ELR (cell line): ENCODE data around the gene MAPKBP1.
"Not testable (repeated sequence)": the region's sequence is repeated elsewhere in the genome, so short reads cannot be mapped to it uniquely, and the experiment has no call there.

Experiments
- DNase-seq: peaks from one replicate; pipeline ENCODE4 v3.0.0-alpha.2; 2015; ENCODE audit warnings: low read depth

MAPKBP1 gene

GRCh38 chr15:41774062-41774881, at the start of gene MAPKBP1:
MAPKBP1 (plus strand) TSS chr15:41774484; CDS start chr15:41775276, 792 bp downstream.
- DNase-seq, result peak; percentile 97

GRCh38 chr15:41727143-41727542, 47.1 kb upstream of the MAPKBP1 start:
- no peak for DNase-seq

DNA sequence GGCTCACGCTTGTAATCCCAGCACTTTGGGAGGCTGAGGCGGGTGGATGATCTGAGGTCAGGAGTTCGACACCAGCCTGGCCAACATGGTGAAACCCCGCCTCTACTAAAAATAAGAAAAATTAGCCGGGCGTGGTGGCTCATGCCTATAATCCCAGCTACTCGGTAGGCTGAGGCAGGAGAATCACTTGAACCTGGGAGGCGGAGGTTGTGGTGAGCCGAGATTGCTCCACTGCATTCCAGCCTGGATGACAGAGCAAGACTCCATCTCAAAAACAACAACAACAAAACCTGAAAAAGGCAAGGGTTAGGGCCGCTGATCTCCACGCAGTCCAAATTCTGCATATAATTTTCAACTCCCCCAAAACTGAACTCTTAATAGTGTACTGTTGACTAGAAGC, 46.2 kb upstream of the MAPKBP1 start:
- not testable (repeated sequence) for DNase-seq

GRCh38 chr15:41730543-41730942, 43.7 kb upstream of the MAPKBP1 start:
- DNase-seq, result no peak

DNA sequence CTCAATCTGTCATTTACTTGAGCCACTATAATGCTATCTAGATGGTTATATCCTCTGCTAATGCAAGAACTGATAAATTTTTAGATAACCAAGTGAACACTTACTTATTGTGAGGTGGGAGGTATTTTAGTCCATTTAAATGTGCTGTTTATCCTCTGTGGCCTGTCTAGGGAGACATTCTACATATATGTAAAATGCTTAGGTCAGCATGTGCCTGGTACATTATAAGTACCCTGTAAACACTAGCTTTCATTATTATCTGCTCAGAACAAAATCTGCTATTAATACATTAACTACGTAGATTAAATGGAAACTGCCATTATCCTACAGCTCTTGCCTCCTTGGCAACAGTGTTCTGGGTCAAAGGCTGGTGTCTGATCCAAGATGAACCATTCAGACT, 41.8 kb upstream of the MAPKBP1 start:
- no peak for DNase-seq

DNA sequence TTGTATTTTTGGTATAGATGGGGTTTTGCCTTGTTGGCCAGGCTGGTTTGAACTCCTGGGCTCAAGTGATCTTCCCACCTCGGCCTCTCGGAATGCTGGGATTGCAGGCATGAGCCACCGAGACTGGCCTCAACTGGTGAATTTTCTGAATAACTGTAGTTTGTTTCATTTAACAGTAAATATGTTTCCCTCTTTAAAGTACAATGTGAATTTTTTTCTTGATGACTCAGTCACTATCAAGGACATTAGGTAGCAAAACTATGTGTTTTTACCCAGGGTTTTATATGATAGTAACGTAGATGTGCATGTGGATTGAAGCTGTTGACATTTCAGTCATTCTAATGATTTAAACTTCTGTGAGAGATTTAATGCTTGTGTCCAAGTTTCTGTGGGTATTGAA, 40.2 kb upstream of the MAPKBP1 start:
- DNase-seq, result no peak

GRCh38 chr15:41735046-41735445, 39.2 kb upstream of the MAPKBP1 start:
- DNase-seq, result no peak

DNA sequence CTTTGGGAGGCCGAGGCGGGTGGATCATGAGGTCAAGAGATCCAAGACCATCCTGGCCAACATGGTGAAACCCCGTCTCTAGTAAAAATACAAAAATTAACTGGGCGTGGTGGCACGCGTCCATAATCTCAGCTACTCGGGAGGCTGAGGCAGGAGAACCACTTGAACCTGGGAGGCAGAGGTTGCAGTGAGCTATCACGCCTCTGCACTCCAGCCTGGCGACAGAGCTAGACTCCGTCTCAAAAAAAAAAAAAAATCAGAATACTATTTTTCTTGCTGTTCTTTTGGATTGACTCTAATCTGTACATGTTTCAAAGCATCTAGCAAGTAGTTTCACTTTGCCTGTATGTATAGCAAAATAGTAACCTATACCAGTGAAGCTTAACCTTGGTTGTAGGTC, 38.8 kb upstream of the MAPKBP1 start:
- not testable (repeated sequence) for DNase-seq

GRCh38 chr15:41746802-41747201, 27.5 kb upstream of the MAPKBP1 start:
- peak; percentile 68 for DNase-seq

DNA sequence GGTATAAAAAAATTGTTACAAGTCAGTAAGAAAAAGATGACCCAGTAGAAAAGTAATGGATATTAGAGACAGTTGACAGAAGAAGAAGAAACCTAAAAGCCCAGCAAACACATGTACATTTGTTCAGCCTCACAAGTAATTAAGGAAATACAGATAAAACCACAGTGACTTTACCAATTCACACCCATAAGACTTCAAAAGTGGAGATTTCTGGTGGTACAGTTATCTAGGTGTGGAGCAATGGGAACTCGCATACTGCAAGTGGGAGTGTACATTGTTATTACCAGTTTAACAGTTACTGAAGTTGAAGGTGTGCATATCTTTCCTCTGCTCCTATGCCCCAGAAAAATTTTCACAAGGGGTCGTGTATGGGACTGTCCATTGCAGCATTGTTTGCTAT, 18.1 kb upstream of the MAPKBP1 start:
- no peak for DNase-seq

DNA sequence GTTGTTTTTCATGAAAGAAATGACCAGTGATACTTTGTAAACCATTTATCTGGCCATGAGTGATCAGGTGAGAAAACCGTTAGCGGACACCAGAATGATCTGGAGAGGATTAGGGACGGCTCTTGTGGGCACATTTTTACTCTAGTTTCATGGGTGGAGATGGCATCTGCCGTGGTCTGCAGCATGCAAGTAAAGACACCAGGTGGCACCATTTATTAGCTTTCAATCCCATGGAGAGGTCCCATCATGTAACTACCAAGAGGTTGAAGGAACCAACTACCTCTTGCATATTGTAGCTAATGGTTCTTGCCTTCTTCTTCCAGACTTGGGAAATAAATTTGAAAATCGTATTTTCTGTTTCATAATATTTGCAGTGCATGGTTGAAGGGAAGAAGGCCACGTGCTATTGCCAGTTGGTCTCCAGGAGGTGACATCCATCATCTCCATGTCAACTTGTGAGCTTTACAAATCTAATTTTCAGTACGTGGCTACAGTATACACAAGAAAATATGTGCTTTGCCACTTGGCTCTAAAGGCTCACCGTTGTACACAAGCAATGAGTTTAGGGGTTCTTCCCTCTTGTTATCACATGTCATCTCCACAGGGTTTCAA, 1.5 kb upstream of the MAPKBP1 start:
- DNase-seq, result peak; percentile 83

- DNase-seq, result no peak
Measured at GRCh38 chr15:41773332-41773728, 954 bp upstream of the MAPKBP1 start.

DNA sequence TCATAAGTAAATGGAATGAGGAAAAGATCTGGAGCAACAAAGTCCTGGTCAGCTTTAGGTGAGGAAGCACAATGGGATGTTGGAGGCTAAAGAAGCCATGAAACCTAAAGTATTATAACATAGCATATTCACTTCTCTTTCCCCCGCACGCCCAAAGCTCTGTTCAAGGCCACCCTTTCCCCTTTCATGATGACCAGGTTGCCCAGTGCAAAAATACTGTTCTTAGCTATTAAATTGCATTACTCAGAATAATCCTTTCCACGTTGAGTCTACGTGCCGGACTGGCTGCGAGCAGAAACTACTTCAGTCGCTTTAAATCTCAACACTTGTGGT, 589 bp upstream of the MAPKBP1 start:
- DNase-seq, result no peak

GRCh38 chr15:41774882-41775417, 666 bp downstream of the MAPKBP1 start:
- no peak for DNase-seq

DNA sequence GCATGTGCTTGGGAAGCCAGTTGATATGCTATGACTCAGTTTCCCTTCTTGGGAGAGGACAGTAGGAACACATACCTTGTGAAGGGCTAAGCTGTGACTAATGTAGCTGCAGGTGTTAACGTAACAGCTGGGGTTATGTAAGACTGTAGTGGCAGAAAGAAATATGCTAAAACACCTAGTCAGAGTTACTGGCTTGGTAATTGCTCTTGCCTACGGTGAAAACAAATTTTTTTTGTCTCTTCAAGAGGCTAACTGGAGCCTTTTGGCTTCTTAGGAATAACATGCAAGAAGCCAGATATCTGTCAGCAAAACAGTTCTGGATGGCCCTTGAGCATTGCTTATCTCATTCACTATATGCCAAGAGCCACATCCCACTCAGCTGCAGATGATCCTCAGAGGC, 1.4 kb downstream of the MAPKBP1 start:
- peak; percentile 37 for DNase-seq

DNA sequence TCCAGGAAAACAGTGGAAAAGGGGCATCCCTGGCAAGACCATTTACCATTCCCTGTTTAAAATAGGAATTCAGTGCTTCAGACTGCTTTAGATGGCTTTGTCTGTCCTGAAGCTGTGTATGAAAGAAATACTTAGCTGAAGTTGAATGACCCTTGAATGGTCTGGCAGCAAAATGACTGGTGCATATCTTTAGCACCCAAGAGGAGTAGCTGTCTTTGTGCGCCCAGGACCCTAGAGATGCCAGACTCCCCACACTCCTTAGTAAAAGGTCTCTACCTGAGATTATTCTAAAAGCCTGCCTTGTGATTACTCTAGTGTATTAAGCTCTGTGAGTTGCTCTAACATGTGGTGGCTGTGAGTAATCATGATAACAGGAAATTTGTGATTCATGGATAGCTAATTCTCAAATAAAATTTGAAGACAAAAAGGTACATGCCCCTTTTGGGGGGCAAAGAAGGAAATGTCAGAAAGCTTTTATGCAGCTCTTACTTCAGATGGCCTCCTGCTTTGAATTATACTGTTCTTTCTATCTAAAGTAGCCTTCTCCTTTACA, 3.2 kb downstream of the MAPKBP1 start:
- peak; percentile 80 for DNase-seq

- DNase-seq, result peak; percentile 38
Measured at GRCh38 chr15:41778521-41778920, 4.2 kb downstream of the MAPKBP1 start.

DNA sequence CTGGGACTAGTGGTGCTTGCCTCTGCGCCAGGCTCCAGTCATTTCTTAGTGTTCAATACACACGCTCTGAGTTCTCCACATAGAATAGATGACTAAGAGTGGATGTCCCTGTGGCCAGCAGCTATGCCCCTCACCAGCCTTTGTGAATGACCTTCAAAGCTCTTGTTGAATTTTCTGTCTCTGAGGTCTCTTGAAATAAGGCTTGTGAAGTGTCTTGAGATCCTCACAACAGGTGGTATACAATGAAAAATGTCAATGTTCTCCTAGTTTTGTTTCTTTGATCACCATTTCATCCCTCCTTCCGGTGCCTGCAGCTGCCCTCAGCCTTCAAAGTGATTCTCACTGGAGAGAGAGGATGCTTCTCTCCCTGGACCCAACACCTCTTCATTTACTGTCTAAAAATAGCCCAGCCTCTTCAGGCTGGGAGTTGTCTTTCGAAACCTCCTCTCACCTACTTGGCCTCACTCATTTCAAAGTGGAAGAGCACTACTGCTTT, 5.4 kb downstream of the MAPKBP1 start:
- peak; percentile 31 for DNase-seq

GRCh38 chr15:41780266-41780665, 6.0 kb downstream of the MAPKBP1 start:
- DNase-seq, result no peak

DNA sequence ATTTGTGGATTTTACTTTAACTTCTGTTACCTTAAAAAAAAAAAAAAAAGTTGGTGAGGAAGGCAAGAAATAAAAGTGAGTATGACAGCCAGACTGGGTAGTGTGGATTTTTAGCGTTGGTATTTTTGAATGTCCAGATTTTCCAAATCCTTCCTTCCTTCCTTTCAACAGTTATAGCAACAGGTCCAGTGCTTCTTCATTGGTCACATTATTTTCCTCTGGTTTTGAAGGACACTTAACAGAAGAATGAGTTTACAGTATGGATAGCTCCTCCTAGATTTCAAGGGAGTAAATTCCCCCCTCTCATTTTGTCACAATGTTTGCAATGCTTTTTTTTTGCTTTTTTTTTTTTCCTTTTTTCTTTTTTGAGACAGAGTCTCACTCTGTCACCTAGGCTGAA, 6.4 kb downstream of the MAPKBP1 start:
- DNase-seq, result no peak

GRCh38 chr15:41782371-41783282, 8.3 kb downstream of the MAPKBP1 start:
- no peak for DNase-seq

- no peak for DNase-seq
Measured at GRCh38 chr15:41783296-41783695, 9.0 kb downstream of the MAPKBP1 start.
